ENCODE data around the gene LMBRD1. TPM values are rescaled to one million over a fixed set of nuclear protein-coding genes. Genes with fewer than 3 reads are reported as not detected.

Gene LMBRD1
- total and polyA plus RNA-seq, 2 of the 13 experiments (the other 11 are each of a cell fraction or from before 2014, with no cell fraction given), result 18.9 to 21.5 TPM

DNA sequence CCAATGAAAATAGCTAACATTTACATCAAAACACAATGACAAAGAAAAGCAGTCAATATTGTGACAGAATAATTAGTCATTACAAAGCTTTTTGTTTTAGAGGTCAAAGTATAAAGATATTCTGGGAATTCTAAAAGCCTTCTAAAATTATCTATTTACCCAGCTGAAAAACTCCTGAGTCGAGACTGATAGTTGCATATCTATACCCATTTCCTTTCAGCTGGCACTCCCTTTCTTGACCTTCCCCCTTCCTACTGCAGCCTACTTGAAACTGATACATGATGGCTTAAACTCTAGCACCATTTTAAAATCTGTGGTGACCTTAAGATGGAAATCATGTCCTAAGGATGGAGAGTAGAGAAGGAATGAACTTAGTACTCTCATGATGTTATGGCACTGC lies 38.6 kb downstream of the LMBRD1 start:
- no peaks in the 10 kb centered on the region for H3K4me1 ChIP-seq (ENCODE audit: insufficient read depth, low read length)
- no peak overlapping the region for H3K4me2 ChIP-seq (ENCODE audit: low read depth, low read length)
- H2AFZ ChIP-seq (ENCODE audit: low read length), result no peak overlapping the region
- H3K9ac ChIP-seq (ENCODE audit: insufficient read depth, low read depth, low read length), result no peak overlapping the region
- intact Hi-C loops (cut with micrococcal nuclease; ENCODE audit: unreplicated experiment), result no loop called here
- H4K20me1 ChIP-seq (ENCODE audit: insufficient read depth, low read length), result no peaks in the 10 kb centered on the region
- no peak overlapping the region for H3K4me3 ChIP-seq (replicated peaks in 1 of 3; ENCODE audit: insufficient read depth in 1 of 3, low read depth in 2 of 3, low read length in 3 of 3)
- ChIA-PET POLR2A (no interaction called here), CTCF (ENCODE audit: low intra/inter-chr PET ratio, low total read pairs) (no interaction called here)
- TF ChIP-seq RXRA (CRISPR knock-in tag; IDR thresholded peaks at IDR 0.05), result no peak
- no peak for TF ChIP-seq MAF1 (CRISPR knock-in tag; IDR thresholded peaks at IDR 0.05; ENCODE audit: borderline replicate concordance)
- no peak for TF ChIP-seq ZNF788 (CRISPR knock-in tag; IDR thresholded peaks at IDR 0.05; ENCODE audit: borderline replicate concordance)
- no peak for TF ChIP-seq PAWR (CRISPR knock-in tag; IDR thresholded peaks at IDR 0.05; ENCODE audit: borderline replicate concordance)
- in situ Hi-C loops (cut with HindIII; ENCODE audit: extremely low pct_ligation_motif_present, low pct_unique_long_range_greater_than_20kb), result no loop called here
- no peaks in the 10 kb centered on the region for H3K27me3 ChIP-seq (ENCODE audit: control insufficient read depth in 1 of 2, insufficient read depth in 2 of 2, low read length in 2 of 2)
- H3K36me3 ChIP-seq (replicated peaks in 1 of 2; ENCODE audit: control insufficient read depth in 1 of 2, insufficient read depth in 2 of 2, low read length in 2 of 2), result no peaks in the 10 kb centered on the region
- no peak for FAIRE-seq
- WGBS (ENCODE audit: low lambda C conversion rate), result 72% methylated on average over 1 of the region's 1 CpG
- ATAC-seq, result no peak
- BruUV-seq (replicated peaks), result no TSS peak
- no peaks in the 10 kb centered on the region for H3K9me3 ChIP-seq (ENCODE audit: low read length)
- DNase-seq (ENCODE audit: low spot score), result no peak
- H3K27ac ChIP-seq (ENCODE audit: extremely low read length, insufficient read depth, low read length), result no peak overlapping the region
- H3K79me2 ChIP-seq (ENCODE audit: insufficient read depth, low read length), result no peaks in the 10 kb centered on the region

DNA sequence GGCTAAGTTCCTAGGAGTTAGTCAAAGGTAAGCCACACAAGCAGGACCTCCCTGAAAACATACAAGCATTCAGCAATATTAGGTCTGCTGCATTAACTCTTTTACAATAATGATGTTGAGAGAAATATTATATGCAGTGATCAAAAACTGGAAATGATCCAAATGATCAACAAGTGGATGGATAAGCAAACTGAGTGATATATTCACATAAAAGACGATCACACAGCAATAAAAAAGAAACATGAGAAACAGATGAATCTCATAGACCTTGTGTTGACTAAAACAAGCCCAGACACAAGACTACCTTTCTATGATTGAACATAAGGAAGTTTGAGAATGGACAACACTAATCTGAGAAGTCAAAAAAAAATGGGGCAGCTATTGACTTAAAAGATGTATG lies 39.9 kb downstream of the LMBRD1 start:
- no peaks in the 10 kb centered on the region for H3K79me2 ChIP-seq (ENCODE audit: insufficient read depth, low read length)
- H3K9me3 ChIP-seq (ENCODE audit: low read length), result no peaks in the 10 kb centered on the region
- BruUV-seq (replicated peaks), result no TSS peak
- in situ Hi-C loops (cut with HindIII; ENCODE audit: extremely low pct_ligation_motif_present, low pct_unique_long_range_greater_than_20kb), result no loop called here
- intact Hi-C loops (cut with micrococcal nuclease; ENCODE audit: unreplicated experiment), result no loop called here
- ChIA-PET CTCF (ENCODE audit: low intra/inter-chr PET ratio, low total read pairs) (no interaction called here), POLR2A (no interaction called here)
- WGBS (ENCODE audit: low lambda C conversion rate), result 91% methylated on average over 1 of the region's 1 CpG
- H3K4me1 ChIP-seq (ENCODE audit: insufficient read depth, low read length), result no peaks in the 10 kb centered on the region
- no peak overlapping the region for H3K27ac ChIP-seq (ENCODE audit: extremely low read length, insufficient read depth, low read length)
- H4K20me1 ChIP-seq (ENCODE audit: insufficient read depth, low read length), result no peaks in the 10 kb centered on the region
- H3K36me3 ChIP-seq (replicated peaks in 1 of 2; ENCODE audit: control insufficient read depth in 1 of 2, insufficient read depth in 2 of 2, low read length in 2 of 2), result no peaks in the 10 kb centered on the region
- no peak for ATAC-seq
- no peak for FAIRE-seq
- no peaks in the 10 kb centered on the region for H3K27me3 ChIP-seq (ENCODE audit: control insufficient read depth in 1 of 2, insufficient read depth in 2 of 2, low read length in 2 of 2)
- no peak overlapping the region for H3K4me2 ChIP-seq (ENCODE audit: low read depth, low read length)
- H3K4me3 ChIP-seq (replicated peaks in 1 of 3; ENCODE audit: insufficient read depth in 1 of 3, low read depth in 2 of 3, low read length in 3 of 3), result no peak overlapping the region
- no peak overlapping the region for H3K9ac ChIP-seq (ENCODE audit: insufficient read depth, low read depth, low read length)
- H2AFZ ChIP-seq (ENCODE audit: low read length), result no peak overlapping the region
- no peak for DNase-seq (ENCODE audit: low spot score)
- TF ChIP-seq SIN3A (IDR thresholded peaks at IDR 0.05; ENCODE audit: borderline replicate concordance, low read depth, low read length) (no peak), FIP1L1 (IDR thresholded peaks at IDR 0.05; ENCODE audit: borderline replicate concordance, insufficient read depth, low read depth, low read length) (no peak), TBP (CRISPR knock-in tag; IDR thresholded peaks at IDR 0.05) (no peak), JUN (CRISPR knock-in tag; IDR thresholded peaks at IDR 0.05) (no peak), YY1 (IDR thresholded peaks at IDR 0.05; ENCODE audit: insufficient read depth, insufficient replicate concordance, low read depth, low read length) (no peak), KLF13 (CRISPR knock-in tag; IDR thresholded peaks at IDR 0.05) (no peak), TAF15 (IDR thresholded peaks at IDR 0.05; ENCODE audit: low read depth, low read length, poor library complexity, severe bottlenecking) (no peak)
- TF ChIP-seq, protein P1, sequence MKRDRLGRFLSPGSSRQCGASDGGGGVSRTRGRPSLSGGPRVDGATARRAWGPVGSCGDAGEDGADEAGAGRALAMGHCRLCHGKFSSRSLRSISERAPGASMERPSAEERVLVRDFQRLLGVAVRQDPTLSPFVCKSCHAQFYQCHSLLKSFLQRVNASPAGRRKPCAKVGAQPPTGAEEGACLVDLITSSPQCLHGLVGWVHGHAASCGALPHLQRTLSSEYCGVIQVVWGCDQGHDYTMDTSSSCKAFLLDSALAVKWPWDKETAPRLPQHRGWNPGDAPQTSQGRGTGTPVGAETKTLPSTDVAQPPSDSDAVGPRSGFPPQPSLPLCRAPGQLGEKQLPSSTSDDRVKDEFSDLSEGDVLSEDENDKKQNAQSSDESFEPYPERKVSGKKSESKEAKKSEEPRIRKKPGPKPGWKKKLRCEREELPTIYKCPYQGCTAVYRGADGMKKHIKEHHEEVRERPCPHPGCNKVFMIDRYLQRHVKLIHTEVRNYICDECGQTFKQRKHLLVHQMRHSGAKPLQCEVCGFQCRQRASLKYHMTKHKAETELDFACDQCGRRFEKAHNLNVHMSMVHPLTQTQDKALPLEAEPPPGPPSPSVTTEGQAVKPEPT (CRISPR knock-in tag; IDR thresholded peaks at IDR 0.05; ENCODE audit: low read depth), result no peak
- TF ChIP-seq, protein P2, sequence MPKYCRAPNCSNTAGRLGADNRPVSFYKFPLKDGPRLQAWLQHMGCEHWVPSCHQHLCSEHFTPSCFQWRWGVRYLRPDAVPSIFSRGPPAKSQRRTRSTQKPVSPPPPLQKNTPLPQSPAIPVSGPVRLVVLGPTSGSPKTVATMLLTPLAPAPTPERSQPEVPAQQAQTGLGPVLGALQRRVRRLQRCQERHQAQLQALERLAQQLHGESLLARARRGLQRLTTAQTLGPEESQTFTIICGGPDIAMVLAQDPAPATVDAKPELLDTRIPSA (CRISPR knock-in tag; IDR thresholded peaks at IDR 0.05; ENCODE audit: borderline replicate concordance), result no peak
- TF ChIP-seq, protein P3, sequence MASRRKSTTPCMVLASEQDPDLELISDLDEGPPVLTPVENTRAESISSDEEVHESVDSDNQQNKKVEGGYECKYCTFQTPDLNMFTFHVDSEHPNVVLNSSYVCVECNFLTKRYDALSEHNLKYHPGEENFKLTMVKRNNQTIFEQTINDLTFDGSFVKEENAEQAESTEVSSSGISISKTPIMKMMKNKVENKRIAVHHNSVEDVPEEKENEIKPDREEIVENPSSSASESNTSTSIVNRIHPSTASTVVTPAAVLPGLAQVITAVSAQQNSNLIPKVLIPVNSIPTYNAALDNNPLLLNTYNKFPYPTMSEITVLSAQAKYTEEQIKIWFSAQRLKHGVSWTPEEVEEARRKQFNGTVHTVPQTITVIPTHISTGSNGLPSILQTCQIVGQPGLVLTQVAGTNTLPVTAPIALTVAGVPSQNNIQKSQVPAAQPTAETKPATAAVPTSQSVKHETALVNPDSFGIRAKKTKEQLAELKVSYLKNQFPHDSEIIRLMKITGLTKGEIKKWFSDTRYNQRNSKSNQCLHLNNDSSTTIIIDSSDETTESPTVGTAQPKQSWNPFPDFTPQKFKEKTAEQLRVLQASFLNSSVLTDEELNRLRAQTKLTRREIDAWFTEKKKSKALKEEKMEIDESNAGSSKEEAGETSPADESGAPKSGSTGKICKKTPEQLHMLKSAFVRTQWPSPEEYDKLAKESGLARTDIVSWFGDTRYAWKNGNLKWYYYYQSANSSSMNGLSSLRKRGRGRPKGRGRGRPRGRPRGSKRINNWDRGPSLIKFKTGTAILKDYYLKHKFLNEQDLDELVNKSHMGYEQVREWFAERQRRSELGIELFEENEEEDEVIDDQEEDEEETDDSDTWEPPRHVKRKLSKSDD (CRISPR knock-in tag; IDR thresholded peaks at IDR 0.05; ENCODE audit: low read depth), result no peak

All from HepG2 (cell line).